Activated CD8-positive, alpha-beta memory T cell treated with anti-CD3 and anti-CD28 coated beads for 36 hours (primary cell): ENCODE measurements around the gene RIPK3. TPM values are rescaled to one million over a fixed set of nuclear protein-coding genes. Genes with fewer than 3 reads are reported as not detected.

Experiments
- total RNA-seq, 2 experiments: library from RNA; stranded (reverse); gene quantifications; one replicate each; pipeline ENCODE4 v1.2.3, GENCODE V29; 2021

Gene RIPK3
- total RNA-seq, 2 experiments from 2014 or later, result 8.2 to 9.7 TPM

Other genes starting within 250 kb of the RIPK3 start
- gene PCK2, start 245.7 kb downstream of the RIPK3 start, total RNA-seq, result 100 to 1,000 TPM; 118 to 125 TPM
- 10 to 100 TPM; 60.3 to 69.1 TPM for gene DCAF11, start 225.2 kb downstream of the RIPK3 start, total RNA-seq
- 1 to 10 TPM; 1.1 to 1.7 TPM for gene NRL, start 225.0 kb downstream of the RIPK3 start, total RNA-seq
- under 1 TPM; 0.31 to 0.46 TPM for gene FITM1, start 209.3 kb downstream of the RIPK3 start, total RNA-seq
- gene PSME1, start 203.8 kb downstream of the RIPK3 start, total RNA-seq, result 100 to 1,000 TPM; 334 to 335 TPM
- 10 to 100 TPM; 38.5 to 38.9 TPM for gene EMC9, start 198.4 kb downstream of the RIPK3 start, total RNA-seq
- 100 to 1,000 TPM; 381 to 388 TPM for gene PSME2, start 193.4 kb downstream of the RIPK3 start, total RNA-seq
- 10 to 100 TPM; 75.5 to 80.8 TPM for gene RNF31, start 192.5 kb downstream of the RIPK3 start, total RNA-seq
- 10 to 100 TPM; 52.4 to 54.5 TPM for gene IRF9, start 178.7 kb downstream of the RIPK3 start, total RNA-seq
- 10 to 100 TPM; 27.5 to 31.3 TPM for gene REC8, start 167.9 kb downstream of the RIPK3 start, total RNA-seq
- gene IPO4, start 151.2 kb downstream of the RIPK3 start, total RNA-seq, result 100 to 1,000 TPM; 166 to 168 TPM
- gene TM9SF1, start 144.6 kb downstream of the RIPK3 start, total RNA-seq, result 10 to 100 TPM; 30.6 to 30.7 TPM
- under 1 TPM; 0.27 TPM for gene TSSK4, start 134.3 kb downstream of the RIPK3 start, total RNA-seq
- gene CHMP4A, start 126.5 kb downstream of the RIPK3 start, total RNA-seq, result 10 to 100 TPM; 73.7 to 75.8 TPM
- 10 to 100 TPM; 14.9 to 17.4 TPM for gene MDP1, start 123.9 kb downstream of the RIPK3 start, total RNA-seq
- 100 to 1,000 TPM; 220 to 231 TPM for gene NEDD8, start 107.6 kb downstream of the RIPK3 start, total RNA-seq
- gene GMPR2, start 107.1 kb downstream of the RIPK3 start, total RNA-seq, result 10 to 100 TPM; 39.9 to 45.7 TPM
- gene TINF2, start 97.4 kb downstream of the RIPK3 start, total RNA-seq, result 10 to 100 TPM; 82.1 to 93.1 TPM
- 1 to 10 TPM; 2.6 to 3.2 TPM for gene TGM1, start 76.8 kb downstream of the RIPK3 start, total RNA-seq
- gene RABGGTA, start 68.4 kb downstream of the RIPK3 start, total RNA-seq, result 10 to 100 TPM; 33.0 to 37.9 TPM
- 1 to 10 TPM; 7.8 to 9.0 TPM for gene DHRS1, start 40.2 kb downstream of the RIPK3 start, total RNA-seq
- gene NOP9, start 40.1 kb downstream of the RIPK3 start, total RNA-seq, result 10 to 100 TPM; 46.1 to 49.3 TPM
- gene CIDEB, start 32.0 kb downstream of the RIPK3 start, total RNA-seq, result 10 to 100 TPM; 14.2 to 14.4 TPM
- gene LTB4R2, start 29.9 kb downstream of the RIPK3 start, total RNA-seq, result 10 to 100 TPM in 1 of 2 experiments, 1 to 10 TPM in 1; 9.3 to 10.4 TPM
- gene LTB4R, start 28.5 kb downstream of the RIPK3 start, total RNA-seq, result 10 to 100 TPM; 12.5 to 13.7 TPM
- 1 to 10 TPM in 1 of 2 experiments, under 1 TPM in 1; 0.78 to 1.3 TPM for gene ADCY4, start 4.9 kb downstream of the RIPK3 start, total RNA-seq
- gene NFATC4, start 28.2 kb upstream of the RIPK3 start, total RNA-seq, result under 1 TPM; 0.78 to 0.93 TPM
- gene NYNRIN, start 59.0 kb upstream of the RIPK3 start, total RNA-seq, result under 1 TPM; 0.06 TPM
- gene CBLN3, start 89.7 kb upstream of the RIPK3 start, total RNA-seq, result 1 to 10 TPM; 8.1 to 8.9 TPM
- 10 to 100 TPM; 53.4 to 57.9 TPM for gene KHNYN, start 90.0 kb upstream of the RIPK3 start, total RNA-seq
- 10 to 100 TPM; 53.2 to 59.0 TPM for gene SDR39U1, start 102.8 kb upstream of the RIPK3 start, total RNA-seq
- gene CMA1, start 168.3 kb upstream of the RIPK3 start, total RNA-seq, result not detected
- gene CTSG, start 236.3 kb upstream of the RIPK3 start, total RNA-seq, result not detected